Stomach (tissue), 9 donors: ENCODE data around the gene PP2D1. TPM values are rescaled to one million over a fixed set of nuclear protein-coding genes. Genes with fewer than 3 reads are reported as not detected.

ENCODE experiments used
- DNase-seq, 2 donors: peaks; one replicate each; pipeline versions ENCODE4 v3.0.0 to v3.0.0-alpha.2; 2013 to 2019
- H3K27ac ChIP-seq, 5 donors: fragments of 200-600 bp in 4 of 5; sonication (generic) in 4 of 5; one replicate each; pipeline ENCODE4 v1.5.1; 2013 to 2019; ENCODE audit warnings: mild to moderate bottlenecking in 1 of 5, moderate library complexity in 1 of 5
- H3K27me3 ChIP-seq, 3 donors: fragments of 200-600 bp; sonication (generic); one replicate each; pipeline ENCODE4 v1.5.1; 2017 to 2019; ENCODE audit warnings: mixed run types in 1 of 3
- H3K36me3 ChIP-seq, 4 donors: fragments of 200-600 bp; sonication (generic); 1 replicate in 3 of 4; 2 replicates in 1 of 4; pipeline ENCODE4 v1.5.1; 2016 to 2019
- H3K4me1 ChIP-seq, 4 donors: fragments of 200-600 bp; sonication (generic); one replicate each; pipeline ENCODE4 v1.5.1; 2016 to 2019
- H3K4me3 ChIP-seq, 4 donors: fragments of 200-600 bp; sonication (generic) in 3 of 4; one replicate each; pipeline ENCODE4 v1.5.1; 2016 to 2019; ENCODE audit warnings: mild to moderate bottlenecking in 1 of 4
- H3K9me3 ChIP-seq, 4 donors: fragments of 200-600 bp; sonication (generic); one replicate each; pipeline ENCODE4 v1.5.1; 2016 to 2019
- EP300 ChIP-seq: sonication (generic); formaldehyde crosslinking; IDR thresholded peaks from one replicate; pipeline ENCODE4 v1.6.1; 2017; ENCODE audit warnings: antibody characterized with exemption
- POLR2AphosphoS5 ChIP-seq, 3 donors: sonication (generic); formaldehyde crosslinking; IDR thresholded peaks; one replicate each; pipeline ENCODE4 v1.6.1; 2016; ENCODE audit warnings: antibody characterized with exemption in 3 of 3
- WGBS, 5 donors: extraction: QIAGEN DNeasy Blood & Tissue Kit in 3 of 5; methylation state at CpG; one replicate each; pipeline versions ENCODE4 v1.1.5 to v1.1.7; 2013 to 2018; 5-methylcytosine and 5-hydroxymethylcytosine counted together
- intact Hi-C: fragments of 100-400 bp; cut with DNase I; formaldehyde crosslinking; loops from one replicate; pipeline ENCODE4 v1.15.1; 2023; ENCODE audit warnings: low total_unique reads
- polyA plus RNA-seq, 3 donors: library from polyadenylated mRNA; stranded (reverse); fragments of 200-250 nt; gene quantifications; one replicate each; pipeline ENCODE4 v1.2.3, GENCODE V29; 2013
- small RNA-seq, 4 donors: library from RNA; depleted of rRNA; stranded (forward); fragments of <200 nt; gene quantifications; one replicate each; pipeline ENCODE3, GENCODE V24; 2016
- total RNA-seq, 5 donors: library from RNA; depleted of rRNA; stranded (reverse); fragments of >200 nt; gene quantifications; one replicate each; pipeline versions ENCODE4 v1.1.0 to v1.2.3, GENCODE V29; 2014 to 2016
- donor health status: healthy with polysubstance abuse.
- donor health status: Bipolar disorder and iron deficiency.
- donor health status: healthy.

The PP2D1 gene
- total and polyA plus RNA-seq, 8 donors: not detected

DNA sequence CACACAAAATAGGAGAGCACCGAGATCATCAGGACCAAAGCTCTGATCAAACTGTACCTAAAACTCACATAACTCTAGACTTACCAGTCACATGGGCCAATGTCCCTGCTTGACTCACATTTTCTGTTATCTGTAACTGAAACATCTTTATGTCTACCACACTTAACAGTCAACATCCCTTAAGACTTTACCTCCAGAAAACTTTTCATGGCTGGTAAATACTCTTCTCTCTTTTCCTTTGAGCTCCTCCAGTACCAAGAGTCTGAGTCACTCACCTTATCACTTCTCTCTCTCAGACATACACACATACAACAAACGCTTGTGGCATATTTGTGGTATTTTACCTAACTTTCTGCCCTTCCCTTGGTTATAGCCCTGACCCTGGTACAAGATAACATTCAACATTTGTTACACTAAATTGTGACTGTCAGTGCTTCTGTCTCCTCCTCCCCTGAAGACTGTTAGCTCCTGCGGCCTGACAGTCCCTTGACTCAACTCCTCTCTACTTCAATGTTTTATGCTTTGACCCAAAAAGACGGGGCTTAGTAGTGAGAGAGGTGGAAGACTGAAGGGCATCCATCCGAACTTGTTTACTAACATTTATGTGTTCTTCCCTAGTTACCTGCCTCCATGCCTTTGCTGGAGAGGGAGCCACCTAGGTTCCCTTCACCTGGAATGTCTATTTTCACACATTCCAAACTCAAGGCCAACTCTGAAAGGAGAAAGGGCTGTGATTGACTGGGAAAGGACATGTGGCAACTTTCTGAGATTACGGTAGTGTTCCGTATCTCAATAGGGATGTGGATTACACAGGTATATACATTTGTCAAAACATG, 74.4 kb downstream of the PP2D1 start:
- 51 to 74% (median 56%) methylated on average over 7 of the region's 7 CpGs for WGBS, 5 donors
- H3K27me3 ChIP-seq: peaks cover 0 to 6% (median 0%) of the 10 kb centered on the region in 3 donors

More for the DNA sequence above, 74.4 kb downstream of the PP2D1 start:
- Histone ChIP-seq H3K36me3 (no peaks in the 10 kb centered on the region), H3K9me3 (no peaks in the 10 kb centered on the region), H3K27ac (no peak overlapping the region), H3K4me1 (no peaks in the 10 kb centered on the region), H3K4me3 (no peak overlapping the region)
- intact Hi-C loops: no loop called here
- peak in 1 of 2 donors; percentile 12 for DNase-seq
- TF ChIP-seq EP300: no peak
- TF ChIP-seq POLR2AphosphoS5 (IDR thresholded peaks at IDR 0.05): no peak

Small RNA genes lying within 50 kb of the gene (small RNA-seq; reads per million reads assigned to genes)
- 0 reads per million in 4 donors for gene RNU4-85P
- 0 reads per million in 4 donors for gene RPL39P18

Other genes starting within 250 kb of the PP2D1 start
- gene EFHB, start 78.0 kb downstream of the PP2D1 start, total RNA-seq: not detected
- gene EFHB, start 78.0 kb downstream of the PP2D1 start, polyA plus RNA-seq: 1 to 10 TPM in 1 of 3 donors, under 1 TPM in 1, not detected in 1; 0.83 to 1.7 TPM
- 100 to 1,000 TPM in 1 of 5 donors, 10 to 100 TPM in 3, 1 to 10 TPM in 1; 9.3 to 163 (median 47.1) TPM for gene RAB5A, start 65.2 kb downstream of the PP2D1 start, total RNA-seq
- gene RAB5A, start 65.2 kb downstream of the PP2D1 start, polyA plus RNA-seq: 10 to 100 TPM; 27.0 to 52.2 (median 31.4) TPM
- 100 to 1,000 TPM in 1 of 5 donors, 10 to 100 TPM in 3, 1 to 10 TPM in 1; 3.8 to 208 (median 34.1) TPM for gene KAT2B, start 28.2 kb upstream of the PP2D1 start, total RNA-seq
- 10 to 100 TPM; 10.3 to 16.9 (median 16.8) TPM for gene KAT2B, start 28.2 kb upstream of the PP2D1 start, polyA plus RNA-seq
- gene SGO1, start 173.9 kb upstream of the PP2D1 start, total RNA-seq: 1 to 10 TPM in 4 of 5 donors, under 1 TPM in 1; 0.45 to 5.0 (median 3.5) TPM
- 1 to 10 TPM in 2 of 3 donors, under 1 TPM in 1; 0.76 to 1.8 (median 1.1) TPM for gene SGO1, start 173.9 kb upstream of the PP2D1 start, polyA plus RNA-seq